ENCODE results near the gene SKAP2.

DNA sequence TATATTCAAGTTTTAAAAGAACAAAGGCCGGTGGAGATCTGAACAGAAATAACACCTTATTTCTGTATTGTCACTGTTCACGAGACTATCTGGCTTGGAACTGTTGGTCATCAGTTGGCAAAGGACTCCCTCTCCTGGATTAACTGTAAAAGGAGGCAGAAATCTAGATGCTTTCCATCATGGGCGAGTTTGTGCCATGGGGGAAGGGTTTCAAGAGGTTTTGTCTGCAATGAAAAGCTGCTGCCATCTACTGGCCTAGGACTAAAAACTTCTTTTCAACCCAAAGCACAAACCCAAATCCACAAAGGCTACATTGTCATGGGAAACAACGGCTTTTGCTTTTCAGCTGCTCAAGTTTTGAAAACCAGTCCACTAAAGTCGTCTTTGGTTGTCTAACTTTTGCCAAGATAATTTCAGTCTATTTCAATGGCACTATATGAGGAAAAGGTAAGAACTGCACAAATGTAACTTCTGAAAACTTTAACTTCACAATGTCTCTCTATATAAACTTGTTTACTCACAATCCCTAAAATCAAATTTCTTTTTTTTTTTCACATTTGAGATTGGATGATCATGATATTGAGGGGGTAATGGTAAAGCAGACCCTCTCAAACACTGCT lies 196.8 kb downstream of the SKAP2 start:
- no peak for TF ChIP-seq POLR2AphosphoS5 (IDR thresholded peaks at IDR 0.05)
- no peak for TF ChIP-seq EP300 (IDR thresholded peaks at IDR 0.05)
